GM20431 (cell line): ENCODE data around the gene CEP19.
"Not testable (repeated sequence)": the region's sequence is repeated elsewhere in the genome, so short reads cannot be mapped to it uniquely, and the experiment has no call there.

Experiments
- in situ Hi-C: fragments of 300-500 bp; cut with MseI, MboI; formaldehyde crosslinking; loops from one replicate; pipeline ENCODE4 v1.15.0; 2020; ENCODE audit warnings: low sequenced_read_pairs; ENCODE audit not compliant: unreplicated experiment

CEP19 gene, protein sequence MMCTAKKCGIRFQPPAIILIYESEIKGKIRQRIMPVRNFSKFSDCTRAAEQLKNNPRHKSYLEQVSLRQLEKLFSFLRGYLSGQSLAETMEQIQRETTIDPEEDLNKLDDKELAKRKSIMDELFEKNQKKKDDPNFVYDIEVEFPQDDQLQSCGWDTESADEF

DNA sequence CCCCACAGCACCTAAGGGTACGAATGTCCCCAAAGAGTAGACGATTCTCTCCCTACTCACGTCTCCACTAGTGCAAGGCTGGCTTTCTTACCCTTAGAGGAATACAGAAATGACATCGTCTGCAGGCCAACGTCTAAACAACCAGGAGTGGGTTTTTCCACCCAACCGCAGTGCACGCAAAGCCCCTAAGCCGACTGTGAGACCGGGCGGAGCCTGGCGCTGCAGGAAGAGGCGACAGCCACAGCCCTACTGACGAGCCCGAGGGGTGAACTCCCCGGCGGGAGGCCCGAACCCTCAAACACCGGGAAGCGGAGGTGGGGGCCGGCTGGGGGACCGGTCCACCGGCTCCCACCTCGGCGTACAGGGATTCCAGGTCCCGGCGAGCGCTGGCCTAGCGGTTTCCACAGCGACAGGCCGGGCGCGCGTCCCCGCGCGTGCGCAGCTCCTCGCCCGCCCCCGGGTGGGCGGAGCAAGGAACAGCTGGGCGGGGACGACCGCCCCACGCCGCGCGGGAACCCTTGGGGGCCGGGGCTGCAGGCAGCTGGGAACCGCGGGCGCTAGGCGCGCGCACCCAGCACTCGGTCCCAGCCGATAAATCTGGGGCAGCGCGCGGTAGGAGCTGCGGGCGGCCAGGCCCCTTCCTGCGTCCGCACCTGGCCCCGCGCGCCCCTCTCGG, at the start of gene CEP19, which contains the start of gene PIGX:
Gene CEP19, minus strand, starts transcription at position 413 of the 676 bp plus-strand sequence. CDS start 3,593 bp downstream, outside the sequence.
Gene PIGX, plus strand, starts transcription at position 540 of the 676 bp plus-strand sequence.
- in situ Hi-C loops: no loop called here

DNA sequence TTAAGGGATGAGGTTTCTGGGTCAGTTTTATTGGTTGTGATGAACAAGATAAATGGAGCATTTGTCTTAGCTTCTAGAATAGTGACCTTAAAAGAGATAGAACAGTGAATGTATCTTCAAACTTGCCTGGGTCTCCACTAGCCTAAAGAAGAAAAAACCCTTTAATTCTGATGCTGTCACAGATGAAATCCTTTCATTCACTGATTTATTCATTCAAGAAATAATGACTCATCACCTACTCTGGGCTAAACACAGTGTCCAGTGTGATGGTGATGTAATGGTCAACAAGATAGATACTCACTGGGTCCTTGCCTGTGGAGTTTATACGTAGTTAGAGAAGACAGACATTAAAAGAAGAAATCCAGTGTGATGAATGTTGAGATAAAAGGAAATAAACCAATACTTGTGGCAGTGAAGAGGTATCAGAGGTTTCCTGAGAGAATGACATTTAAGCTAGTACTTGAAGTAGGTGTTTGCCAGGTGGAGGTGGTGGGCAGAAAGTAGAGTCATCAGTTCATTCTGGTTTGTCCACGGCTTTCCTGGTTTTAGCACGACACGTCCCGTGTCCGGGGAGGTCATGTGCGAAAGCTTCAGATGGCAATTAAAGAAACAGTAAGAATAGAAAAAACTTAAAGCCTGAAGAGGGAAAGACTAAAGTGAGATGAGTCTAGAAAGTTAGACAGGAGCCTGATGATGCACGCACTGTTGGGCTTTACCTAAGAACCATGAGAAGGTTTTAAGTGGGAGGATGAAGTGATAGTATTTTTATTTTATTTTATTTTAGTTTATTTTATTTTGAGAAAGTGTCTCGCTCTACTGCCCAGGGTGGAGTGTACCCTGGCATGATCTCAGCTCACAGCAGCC, 46.1 kb upstream of the CEP19 start:
- in situ Hi-C loops: no loop called here

DNA sequence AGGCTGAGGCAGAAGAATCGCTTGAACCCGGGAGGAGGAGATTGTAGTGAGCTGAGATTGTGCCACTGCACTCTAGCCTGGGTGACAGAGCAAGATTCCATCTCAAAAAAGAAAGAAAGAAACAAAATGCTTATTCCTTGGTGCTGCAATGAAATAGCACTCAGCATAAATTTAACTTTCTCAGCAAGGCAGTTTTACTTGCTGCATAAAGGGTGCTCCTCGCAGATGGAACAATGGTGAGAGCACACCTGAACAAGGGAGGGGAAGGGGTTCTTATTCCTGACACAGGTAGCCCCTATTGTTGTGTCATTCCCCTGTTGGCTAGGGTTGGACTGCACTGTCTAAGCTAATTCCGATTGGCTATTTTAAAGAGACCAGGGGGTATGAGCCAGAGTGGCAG, 44.7 kb upstream of the CEP19 start:
- in situ Hi-C loops: no loop called here

DNA sequence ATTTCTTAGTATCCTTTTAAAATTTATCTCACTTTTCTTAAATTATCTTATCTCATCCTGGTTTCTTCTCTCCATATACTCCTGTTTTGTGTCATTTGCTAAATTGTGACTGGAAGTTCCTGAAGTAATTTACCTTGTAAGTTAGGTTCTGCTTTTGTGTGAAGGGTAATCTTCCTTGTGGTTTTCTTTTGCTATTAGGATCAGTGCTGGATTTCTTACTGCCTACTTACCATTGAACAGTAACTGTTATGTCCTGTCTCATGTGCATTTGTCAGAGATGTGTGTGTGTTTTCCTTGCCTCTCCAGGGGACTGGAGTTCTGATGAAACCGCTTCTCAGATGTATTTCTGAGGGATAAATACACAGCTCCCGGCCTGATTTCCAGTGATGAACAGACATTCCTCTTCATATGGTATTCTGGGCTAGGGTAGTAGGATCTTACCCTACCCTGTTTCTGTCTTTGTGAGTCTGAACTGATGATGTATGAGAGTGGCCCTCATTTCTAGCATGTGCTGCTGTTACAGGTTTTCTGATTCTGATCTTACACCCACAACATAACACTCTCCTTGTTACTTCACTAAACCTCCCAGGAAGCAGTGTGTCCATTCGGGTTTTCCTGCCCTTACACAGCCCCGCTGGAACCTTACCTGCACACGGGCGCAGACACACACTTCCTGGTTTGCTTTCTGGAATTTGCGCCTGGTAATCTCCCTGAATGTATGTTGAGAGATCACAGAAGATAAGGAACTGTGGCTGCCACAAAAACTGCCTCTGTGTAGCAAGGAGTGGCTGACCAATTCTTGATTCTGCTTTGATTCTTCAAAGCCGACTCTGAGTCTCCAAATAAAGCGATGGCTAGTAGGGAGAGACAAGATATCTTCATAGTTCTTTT, 42.3 kb upstream of the CEP19 start:
- in situ Hi-C loops: no loop called here

DNA sequence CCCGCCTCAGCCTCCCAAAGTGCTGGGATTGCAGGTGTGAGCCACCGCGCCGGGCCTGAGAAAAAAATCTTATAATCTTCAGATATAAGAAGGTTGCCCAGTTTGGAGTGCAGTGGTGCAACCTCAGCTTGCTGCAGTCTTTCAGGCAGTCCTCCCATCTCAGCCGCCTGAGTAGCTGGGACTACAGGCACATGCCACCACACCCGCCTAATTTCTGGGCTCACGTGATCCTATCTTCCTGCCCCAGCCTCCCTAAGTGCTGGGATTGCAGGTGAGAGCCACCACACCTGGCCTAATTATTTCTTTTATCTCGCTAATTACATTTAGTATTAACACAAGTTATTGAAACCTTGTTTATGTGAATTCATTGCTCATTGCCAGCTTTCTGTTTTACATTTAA, 41.2 kb upstream of the CEP19 start:
- in situ Hi-C loops: no loop called here

DNA sequence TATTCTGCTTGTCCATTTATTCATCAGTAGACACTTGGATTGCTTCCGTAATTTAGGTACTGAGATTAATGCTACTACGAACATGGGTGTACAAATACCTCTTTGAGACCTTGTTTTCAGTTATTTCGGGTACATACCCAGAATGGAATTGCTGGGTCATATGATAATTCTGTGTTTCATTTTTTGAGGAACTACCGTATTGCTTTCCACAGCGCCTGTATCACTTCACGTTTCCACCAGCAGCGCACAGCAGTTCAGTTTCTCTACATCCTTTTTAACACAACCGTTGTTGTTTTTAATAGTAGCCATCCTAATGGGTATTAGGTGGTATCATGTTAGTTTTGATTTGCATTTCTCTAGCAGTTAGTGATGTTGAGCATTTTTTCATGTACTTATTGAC, 37.1 kb upstream of the CEP19 start:
- in situ Hi-C loops: no loop called here

DNA sequence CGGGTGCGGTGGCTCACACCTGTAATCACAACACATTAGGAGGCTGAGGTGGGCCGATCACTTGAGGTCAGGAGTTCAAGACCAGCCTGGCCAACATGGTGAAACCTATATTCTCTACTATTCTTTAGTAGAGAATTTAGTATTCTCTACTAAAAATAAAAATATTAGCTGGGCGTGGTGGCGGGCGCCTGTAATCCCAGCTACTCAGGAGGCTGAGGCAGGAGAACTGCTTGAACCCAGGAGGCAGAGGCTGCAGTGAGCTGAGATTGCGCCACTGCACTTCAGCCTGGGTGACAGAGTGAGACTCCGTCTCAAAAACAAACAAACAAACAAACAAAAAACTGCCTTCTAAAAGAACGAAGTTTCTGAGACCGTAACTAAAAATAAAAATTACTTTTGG, 31.5 kb upstream of the CEP19 start:
- in situ Hi-C loops: not testable (repeated sequence)

DNA sequence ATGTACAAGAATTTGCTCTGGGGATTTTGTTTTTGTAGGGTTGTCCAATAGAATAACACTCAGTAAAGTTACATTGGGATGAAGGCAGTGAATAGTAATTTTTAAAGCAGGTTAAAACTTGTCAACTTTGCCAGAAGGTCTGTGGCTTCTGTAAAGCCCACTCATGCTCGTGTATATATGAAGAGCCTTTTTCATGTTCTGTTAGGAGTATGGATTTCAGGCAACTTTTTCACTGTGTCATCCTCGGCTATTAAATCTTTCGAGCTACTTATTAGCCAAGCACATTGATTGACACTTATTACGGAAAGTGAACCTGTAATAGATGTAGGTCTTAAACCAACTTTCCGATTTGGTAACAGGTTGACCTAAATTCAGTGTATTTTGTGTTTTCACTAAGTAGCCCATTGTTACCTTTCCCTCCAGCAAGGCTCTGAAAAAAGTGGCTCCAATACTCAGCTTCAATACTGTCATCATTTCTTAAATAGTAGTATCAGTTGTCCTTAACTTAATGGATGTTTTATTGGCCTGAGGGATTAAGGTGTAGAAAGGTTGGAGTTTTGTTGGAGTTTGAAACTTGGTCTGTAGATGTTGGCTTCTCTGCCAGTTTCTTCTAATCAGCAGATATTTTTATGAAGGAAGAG, 29.3 kb upstream of the CEP19 start:
- in situ Hi-C loops: no loop called here

DNA sequence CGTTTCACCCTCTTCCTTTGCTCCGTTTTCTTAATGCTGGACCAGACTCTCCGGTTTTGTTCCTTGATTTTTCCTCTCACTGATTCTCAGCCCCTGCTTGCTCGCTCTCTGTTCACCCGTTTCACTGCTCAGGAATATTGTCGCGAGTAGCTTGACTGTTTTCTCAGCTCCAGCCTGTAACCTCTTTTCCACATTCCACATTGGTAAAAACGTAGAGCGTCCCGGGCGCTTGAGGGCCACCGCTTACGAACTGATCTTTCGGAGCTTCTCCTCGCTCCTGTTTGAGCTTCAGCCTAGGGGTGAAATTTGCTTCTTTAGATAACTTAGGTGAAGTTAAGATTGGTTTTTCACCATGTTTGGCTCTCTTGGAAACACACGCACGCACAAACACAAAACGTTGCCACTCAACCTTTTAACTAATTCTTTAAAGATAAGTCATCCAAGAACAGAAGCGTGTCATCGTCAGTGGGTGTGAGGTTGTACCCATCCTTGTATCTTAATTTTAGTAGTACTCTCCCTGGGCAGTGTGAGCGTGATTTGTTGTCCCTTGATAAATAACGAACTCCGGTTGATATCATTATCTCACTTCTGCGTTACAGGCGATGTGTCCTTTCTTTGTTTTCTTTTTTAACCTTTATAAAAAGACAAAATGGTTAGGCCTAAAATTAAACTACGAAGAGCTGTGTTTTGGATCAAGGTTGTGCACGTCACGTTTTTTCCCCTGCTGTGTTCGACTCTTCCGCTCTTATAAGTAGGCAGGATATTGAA, 28.6 kb upstream of the CEP19 start:
- in situ Hi-C loops: no loop called here

DNA sequence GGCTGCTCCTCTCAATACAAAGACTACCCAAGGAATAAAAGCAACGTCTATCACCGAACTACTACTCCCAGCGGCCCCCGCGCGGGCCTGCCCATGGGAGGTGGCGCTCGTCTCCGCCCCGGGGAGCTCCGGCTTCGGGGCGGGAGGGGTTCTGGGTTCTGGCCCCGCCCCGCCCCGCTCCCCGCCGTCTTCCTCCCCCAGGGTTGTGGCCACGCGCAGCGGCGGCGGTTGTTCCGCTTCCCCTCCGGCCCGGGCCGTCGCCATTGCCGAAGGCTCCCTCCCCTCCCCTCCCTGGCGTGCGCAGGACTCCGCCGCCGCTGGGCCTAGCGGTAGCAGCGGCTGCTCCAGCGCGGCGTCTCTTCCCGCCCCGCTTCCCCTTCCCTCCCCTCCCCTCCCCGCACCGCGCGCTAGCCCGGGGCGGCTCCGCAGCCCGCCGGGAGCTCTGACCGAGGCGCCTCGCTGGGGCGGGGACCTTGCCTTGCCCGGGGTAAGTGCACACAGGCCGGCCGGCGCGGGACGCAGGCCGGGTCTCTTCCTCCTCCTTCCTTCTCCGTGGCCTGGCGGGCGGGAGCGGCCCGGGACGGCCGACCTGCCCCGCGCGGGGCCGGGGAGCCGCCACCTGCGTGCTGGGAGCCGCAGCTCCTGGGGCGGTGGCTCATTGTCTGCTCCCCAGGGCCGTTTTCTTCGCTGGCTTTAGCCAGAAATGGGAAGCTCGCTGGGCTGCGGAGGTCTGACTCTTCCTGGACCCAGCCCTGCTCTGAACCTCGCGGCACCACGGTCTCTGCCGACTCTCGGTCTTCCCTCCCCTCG, 27.8 kb upstream of the CEP19 start, which contains the start of gene PAK2:
Gene PAK2, plus strand, starts transcription at position 187 of the 810 bp plus-strand sequence. CDS start 42,790 bp downstream, outside the sequence.
- in situ Hi-C loops: no loop called here

DNA sequence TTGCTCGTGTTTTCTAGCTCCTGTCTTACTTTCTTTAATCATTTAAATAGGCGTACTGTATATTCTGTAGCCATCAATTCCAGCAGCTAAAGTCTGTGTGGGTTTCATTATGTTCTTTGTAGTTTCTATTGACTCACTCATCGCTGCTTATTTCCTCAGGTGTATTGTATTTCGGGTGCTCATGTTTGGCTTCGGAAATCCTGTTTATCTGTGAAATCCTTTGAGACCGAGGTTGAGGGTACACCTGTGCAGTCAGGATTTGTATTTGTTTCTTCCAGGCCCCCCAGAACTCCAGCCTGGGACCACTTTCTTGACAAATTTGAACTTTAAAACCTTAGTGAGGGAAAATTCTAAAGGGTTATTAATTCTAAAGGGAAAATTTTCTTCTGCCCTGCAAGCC, 25.6 kb upstream of the CEP19 start:
- in situ Hi-C loops: no loop called here

DNA sequence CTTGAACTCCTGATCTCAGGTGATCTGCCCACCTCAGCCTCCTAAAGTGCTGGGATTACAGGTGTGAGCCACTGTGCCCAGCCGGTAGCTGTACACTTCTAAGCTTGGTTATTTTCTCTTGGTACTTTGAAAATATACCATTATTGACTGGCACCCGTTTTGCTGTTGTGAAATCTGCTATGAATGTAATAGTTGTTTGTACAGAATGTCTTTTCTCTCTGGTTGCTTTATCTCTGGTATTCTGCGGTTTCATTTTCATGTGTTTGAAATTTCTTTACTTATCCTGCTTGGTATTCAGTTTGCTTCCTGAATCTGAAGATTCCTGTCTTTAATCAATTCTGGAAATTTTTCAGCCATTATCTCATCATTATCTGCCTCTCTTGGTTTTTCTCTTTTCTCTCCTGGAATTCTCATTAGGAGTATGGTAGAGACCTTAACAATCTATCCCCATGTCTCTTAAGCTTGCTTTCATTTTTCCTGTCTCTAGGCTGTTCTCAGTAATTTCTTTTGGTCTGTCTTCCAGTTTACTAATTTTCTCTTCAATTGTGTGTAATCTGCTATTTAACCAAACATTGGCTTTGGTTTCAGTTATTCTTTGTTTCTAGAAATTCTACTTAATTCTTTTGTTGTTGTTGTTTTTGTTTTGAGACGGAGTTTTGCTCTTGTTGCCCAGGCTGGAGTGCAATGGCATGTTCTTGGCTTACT, 24.8 kb upstream of the CEP19 start:
- in situ Hi-C loops: no loop called here

DNA sequence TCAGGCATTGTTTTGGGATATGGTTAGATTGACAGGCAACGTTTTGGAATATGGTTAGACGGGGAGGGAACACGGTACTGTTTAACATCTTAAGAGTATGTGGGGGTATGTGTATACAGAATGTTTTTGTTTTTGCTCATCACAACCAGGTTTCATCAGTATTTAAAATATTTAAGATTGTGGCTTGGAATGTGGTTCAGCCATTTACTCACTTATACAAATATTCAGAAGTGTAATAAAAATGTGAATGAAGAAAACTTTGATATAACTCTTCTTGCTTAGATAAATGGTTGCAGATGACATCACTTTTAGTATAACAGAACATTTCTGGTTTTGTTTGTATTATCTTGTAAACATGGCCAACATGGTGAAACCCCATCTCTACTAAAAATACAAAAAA, 23.7 kb upstream of the CEP19 start:
- in situ Hi-C loops: no loop called here

DNA sequence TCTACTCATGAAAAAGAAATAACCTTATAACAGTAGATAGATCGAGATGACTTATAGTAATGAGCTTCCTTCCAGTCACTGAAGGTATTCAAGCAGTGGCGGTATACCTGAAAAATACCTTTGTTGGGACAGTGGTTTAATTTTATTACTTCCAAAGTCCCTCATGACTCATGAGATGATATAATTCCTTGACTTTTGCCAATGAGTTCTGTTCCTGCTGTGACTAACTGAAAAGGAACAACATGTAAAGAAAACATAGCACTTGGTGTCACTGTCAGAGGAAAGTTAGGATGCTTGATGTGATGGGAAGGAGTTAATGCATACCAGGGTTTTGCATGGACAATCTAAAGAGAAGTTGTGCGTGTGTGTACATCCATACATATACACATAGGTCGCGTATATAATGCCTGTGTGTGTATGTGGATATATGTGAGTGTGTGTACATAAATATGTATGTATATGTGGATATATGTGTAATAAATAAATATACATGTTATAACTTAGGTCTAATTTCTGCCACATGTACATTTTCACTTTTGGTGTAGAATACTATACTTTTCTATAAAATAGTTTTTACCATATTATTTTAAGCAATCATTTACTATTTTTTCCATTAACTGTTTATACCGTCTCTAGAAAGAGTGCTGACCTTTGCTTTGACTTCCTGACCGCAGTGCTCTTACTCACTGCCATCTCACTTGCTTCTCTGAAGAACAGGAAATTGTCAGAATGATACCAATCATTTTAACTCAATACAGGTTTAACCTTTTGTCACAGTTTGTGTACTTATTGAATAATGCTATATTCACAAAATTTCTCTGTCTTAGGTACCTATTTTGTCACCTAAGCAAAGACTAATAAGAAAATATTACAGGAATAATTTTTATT, 15.0 kb upstream of the CEP19 start:
- in situ Hi-C loops: no loop called here

DNA sequence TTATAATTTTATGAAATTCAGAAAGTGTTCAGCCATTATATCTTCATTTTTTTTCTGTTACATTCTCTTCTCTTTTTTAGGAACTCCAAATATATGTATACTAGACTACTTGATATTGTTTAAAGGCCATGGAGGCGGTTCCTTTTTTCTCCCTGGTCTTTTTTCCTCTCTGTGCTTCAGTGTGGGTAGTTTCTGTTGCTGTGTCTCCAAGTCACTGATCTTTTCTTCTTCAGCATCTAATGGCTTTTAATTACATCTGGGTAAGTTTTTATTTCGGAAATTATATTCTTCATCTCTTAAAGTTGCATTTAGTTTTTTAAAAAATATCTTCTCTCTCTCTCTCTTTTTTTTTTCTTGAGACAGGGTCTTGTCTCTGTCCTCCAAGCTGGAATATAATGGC, 9.0 kb upstream of the CEP19 start:
- in situ Hi-C loops: no loop called here

DNA sequence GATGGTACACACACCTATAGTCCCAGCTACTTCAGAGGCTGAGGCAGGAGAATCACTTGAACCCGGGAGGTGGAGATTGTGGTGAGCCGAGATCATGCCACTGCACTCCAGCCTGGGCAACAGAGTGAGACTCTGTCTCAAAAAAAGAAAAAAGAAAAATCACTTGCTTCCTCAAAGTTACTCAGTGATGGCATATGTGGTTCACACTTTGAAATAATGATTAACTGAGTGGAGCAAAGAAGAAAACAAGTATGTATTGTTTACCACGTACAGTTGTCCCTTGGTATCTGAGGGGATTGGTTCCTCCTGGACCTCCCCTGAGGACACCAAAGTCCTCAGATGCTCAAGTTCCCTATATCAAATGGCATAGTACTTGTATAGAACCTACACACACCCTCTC, 5.1 kb upstream of the CEP19 start:
- in situ Hi-C loops: not testable (repeated sequence)
